Activated naive CD8-positive, alpha-beta T cell treated with anti-CD3 and anti-CD28 coated beads, Interleukin-2, amount 50 U/mL, for 16 hours (primary cell): Measurements from ENCODE around the gene ESCO1.

Experiments
- DNase-seq: peaks from one replicate; pipeline ENCODE4 v3.0.0-alpha.2; 2020; ENCODE audit warnings: low read depth, low spot score

The ESCO1 gene

GRCh38 chr18:21490748-21491147 is 109.8 kb downstream of the ESCO1 start:
- DNase-seq, result no peak

GRCh38 chr18:21489919-21490495 is 110.5 kb downstream of the ESCO1 start:
- DNase-seq, result no peak

- DNase-seq, result no peak
Observed at GRCh38 chr18:21489119-21489750, 111.3 kb downstream of the ESCO1 start.

- no peak for DNase-seq
Observed at GRCh38 chr18:21486905-21487437, 113.5 kb downstream of the ESCO1 start.

- no peak for DNase-seq
Observed at GRCh38 chr18:21484851-21485636, 115.5 kb downstream of the ESCO1 start.

- DNase-seq, result no peak
Observed at GRCh38 chr18:21483051-21483450, 117.5 kb downstream of the ESCO1 start.

- DNase-seq, result no peak
Observed at GRCh38 chr18:21481739-21482138, 118.8 kb downstream of the ESCO1 start.

- DNase-seq, result no peak
Observed at GRCh38 chr18:21479721-21480120, 120.8 kb downstream of the ESCO1 start.
